LNCAP (cell line): Measurements from ENCODE around the gene ARID4B.

Experiments
- CTCF ChIP-seq: fragments of 450-650 bp; IDR thresholded peaks from 2 replicates; pipeline ENCODE4 v1.5.1; 2017; ENCODE audit warnings: mild to moderate bottlenecking

The ARID4B gene

DNA sequence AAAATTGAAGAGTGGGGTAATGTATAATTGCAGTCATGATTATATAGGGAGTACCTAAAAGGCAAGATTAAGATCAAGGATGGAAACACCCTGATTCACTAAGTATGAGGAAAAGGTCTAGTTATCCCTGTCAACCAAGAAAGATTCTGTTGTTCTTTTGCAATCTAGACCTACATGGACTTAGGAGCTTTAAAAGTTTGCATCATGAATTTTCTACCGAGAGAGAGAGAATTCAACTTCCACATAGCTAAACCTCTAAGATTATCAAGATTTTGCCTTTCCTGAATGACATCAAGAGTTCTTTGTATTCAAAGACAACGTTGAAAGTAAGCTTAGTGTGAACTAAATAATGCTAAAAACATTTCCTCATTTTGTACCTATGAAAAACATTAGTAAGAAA is 88.1 kb downstream of the ARID4B start:
- TF ChIP-seq CTCF, result no peak

DNA sequence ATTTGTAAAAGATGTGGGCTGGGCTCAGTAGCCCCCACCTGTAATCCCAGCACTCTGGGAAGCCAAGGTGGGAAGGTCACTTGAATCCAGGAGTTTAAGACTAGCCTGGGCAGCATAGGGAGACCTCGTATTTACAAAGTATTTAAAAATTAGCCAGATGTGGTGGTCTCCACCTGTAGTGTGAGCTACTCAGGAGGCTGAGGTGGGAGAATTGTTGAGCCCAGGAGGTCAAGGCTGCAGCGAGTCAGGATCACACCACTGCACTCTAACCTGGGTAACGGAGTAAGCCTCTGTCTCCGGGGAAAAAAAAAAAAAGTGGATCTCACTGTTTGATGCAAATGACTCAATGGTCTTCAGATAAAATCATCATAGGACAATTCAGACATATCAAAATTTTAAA is 89.4 kb downstream of the ARID4B start:
- no peak for TF ChIP-seq CTCF

GRCh38 chr1:235236128-235236527 is 91.9 kb downstream of the ARID4B start:
- no peak for TF ChIP-seq CTCF

GRCh38 chr1:235229868-235230267 is 98.1 kb downstream of the ARID4B start:
- no peak for TF ChIP-seq CTCF

- TF ChIP-seq CTCF, result no peak
Measured at GRCh38 chr1:235227414-235227813, 100.6 kb downstream of the ARID4B start.

DNA sequence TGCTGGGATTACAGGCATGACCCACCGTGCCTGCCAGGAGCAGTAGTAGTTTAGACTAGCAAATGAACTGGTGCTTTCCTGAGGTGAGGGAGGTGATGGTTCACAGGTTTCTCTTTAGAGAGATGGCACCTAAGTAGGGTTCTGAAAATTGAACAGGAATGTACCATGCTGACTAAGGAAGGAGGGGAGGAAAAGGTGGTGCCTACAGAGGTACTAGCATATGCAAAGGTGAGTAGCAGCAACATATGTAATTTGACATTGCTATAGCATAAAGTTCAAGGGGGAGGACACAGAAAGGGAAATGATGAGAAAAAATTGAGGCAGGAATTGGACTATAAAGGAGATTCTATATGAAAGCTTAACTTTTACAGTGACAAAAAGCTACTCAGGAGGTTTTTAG is 101.0 kb downstream of the ARID4B start:
- TF ChIP-seq CTCF, result no peak

GRCh38 chr1:235225299-235225698 is 102.7 kb downstream of the ARID4B start:
- TF ChIP-seq CTCF, result no peak

- TF ChIP-seq CTCF, result no peak
Measured at GRCh38 chr1:235221653-235222375, 106.2 kb downstream of the ARID4B start.
